H1 (cell line): ENCODE measurements around the gene TXNDC16. TPM values are rescaled to one million over a fixed set of nuclear protein-coding genes. Genes with fewer than 3 reads are reported as not detected.

Source experiments
- CTCF ChIA-PET: fragments of 300-600 bp; sonication (Branson Sonifier 250); formaldehyde crosslinking; loops from one replicate; lab custom pipeline; 2021; ENCODE audit not compliant: partially characterized antibody; lab: Charles Lee
- POLR2A ChIA-PET: fragments of 300-600 bp; sonication (Branson Sonifier 250); formaldehyde crosslinking; loops from one replicate; lab custom pipeline; 2021; ENCODE audit warnings: inconsistent platforms; ENCODE audit not compliant: partially characterized antibody; lab: Charles Lee
- DNase-seq, 2 experiments: peaks; one replicate each; pipeline versions ENCODE4 v3.0.0 to v3.0.0-alpha.2; 2010 to 2022; ENCODE audit warnings: low spot score in 2 of 2, low read depth in 1 of 2, mixed read lengths in 1 of 2
- FAIRE-seq: peaks from 2 replicates; lab custom pipeline; 2011; peaks lifted over from hg19 to GRCh38; lab: Jason Lieb, UNC
- H2AFZ ChIP-seq: 2 replicates; pipeline ENCODE4 v1.8.1; 2012; ENCODE audit warnings: low read length, inconsistent platforms
- H2AK5ac ChIP-seq: 2 replicates; pipeline ENCODE4 v1.6.1; 2013; ENCODE audit warnings: low read depth, low read length
- H2BK120ac ChIP-seq: replicated peaks from 2 replicates; pipeline ENCODE3; 2013; ENCODE audit warnings: low read depth, low read length, inconsistent platforms
- H2BK12ac ChIP-seq: 2 replicates; pipeline ENCODE4 v1.6.1; 2013; ENCODE audit warnings: low read depth, low read length
- H2BK15ac ChIP-seq: 2 replicates; pipeline ENCODE4 v1.6.1; 2013; ENCODE audit warnings: low read length
- H2BK20ac ChIP-seq: 2 replicates; pipeline ENCODE4 v1.6.1; 2013; ENCODE audit warnings: low read length
- H2BK5ac ChIP-seq: 2 replicates; pipeline ENCODE4 v1.6.1; 2013; ENCODE audit warnings: low read depth, low read length
- H3K14ac ChIP-seq: 2 replicates; pipeline ENCODE4 v1.6.1; 2013; ENCODE audit warnings: inconsistent platforms; ENCODE audit not compliant: insufficient read length
- H3K18ac ChIP-seq: 2 replicates; pipeline ENCODE4 v1.6.1; 2013; ENCODE audit warnings: low read length; ENCODE audit errors: extremely low read depth
- H3K23ac ChIP-seq: 2 replicates; pipeline ENCODE4 v1.6.1; 2013; ENCODE audit warnings: inconsistent platforms; ENCODE audit not compliant: insufficient read length
- H3K23me2 ChIP-seq: 2 replicates; pipeline ENCODE4 v1.6.1; 2013; ENCODE audit warnings: low read depth, low read length
- H3K27ac ChIP-seq: 2 replicates; pipeline ENCODE4 v1.6.1; 2011; ENCODE audit warnings: low read depth, low read length, inconsistent platforms
- H3K27me3 ChIP-seq, 4 experiments: replicated peaks in 1 of 4; 1 replicate in 1 of 4; 2 replicates in 3 of 4; pipeline versions ENCODE4 v1.6.1 to v1.8.1; 2011 to 2013; ENCODE audit warnings: low read length in 3 of 4, mild to moderate bottlenecking in 3 of 4, inconsistent platforms in 2 of 4, mixed read lengths in 2 of 4, moderate library complexity in 1 of 4; ENCODE audit not compliant: control insufficient read depth in 3 of 4, insufficient read depth in 3 of 4; ENCODE audit errors: extremely low read depth in 1 of 4
- H3K36me3 ChIP-seq, 4 experiments: 2 replicates each; pipeline versions ENCODE4 v1.6.1 to v1.8.1; 2011 to 2013; ENCODE audit warnings: mild to moderate bottlenecking in 4 of 4, low read length in 3 of 4, moderate library complexity in 2 of 4, control low read depth in 1 of 4, inconsistent platforms in 1 of 4; ENCODE audit not compliant: insufficient read depth in 4 of 4, control insufficient read depth in 2 of 4
- H3K4ac ChIP-seq: replicated peaks from 2 replicates; pipeline ENCODE3; 2013; ENCODE audit warnings: low read length, low read depth, mixed read lengths, inconsistent platforms; ENCODE audit not compliant: insufficient read length
- H3K4me1 ChIP-seq, 4 experiments: replicated peaks in 1 of 4; 1 replicate in 1 of 4; 2 replicates in 3 of 4; pipeline versions ENCODE4 v1.6.1 to v1.8.1; 2011 to 2013; ENCODE audit warnings: low read length in 3 of 4, inconsistent platforms in 2 of 4, mixed read lengths in 1 of 4; ENCODE audit not compliant: insufficient read depth in 4 of 4, control insufficient read depth in 3 of 4
- H3K4me2 ChIP-seq, 2 experiments: 2 replicates each; pipeline versions ENCODE4 v1.6.1 to v1.8.1; 2011 to 2013; ENCODE audit warnings: low read depth in 2 of 2, low read length in 2 of 2, control low read depth in 1 of 2, inconsistent platforms in 1 of 2, mild to moderate bottlenecking in 1 of 2; ENCODE audit not compliant: insufficient read depth in 1 of 2
- H3K4me3 ChIP-seq, 4 experiments: fragments of 200-600, 300-600 bp in 1 of 4; sonication (generic), shearing (Covaris generic), sonication (Bioruptor Twin) in 1 of 4; 2 replicates each; pipeline versions ENCODE4 v1.5.1 to v1.8.1; 2011 to 2016; ENCODE audit warnings: low read length in 4 of 4, low read depth in 3 of 4, control low read depth in 2 of 4, inconsistent platforms in 2 of 4, mild to moderate bottlenecking in 2 of 4, mixed read lengths in 1 of 4, moderate library complexity in 1 of 4; ENCODE audit not compliant: insufficient read depth in 2 of 4; ENCODE audit errors: extremely low read depth in 1 of 4
- H3K56ac ChIP-seq: replicated peaks from 2 replicates; pipeline ENCODE3; 2013; ENCODE audit warnings: low read depth, mild to moderate bottlenecking, mixed read lengths, low read length, inconsistent platforms; ENCODE audit not compliant: insufficient read length
- H3K79me1 ChIP-seq: 2 replicates; pipeline ENCODE4 v1.6.1; 2013; ENCODE audit warnings: low read depth, low read length, control low read depth
- H3K79me2 ChIP-seq, 2 experiments: 2 replicates each; pipeline versions ENCODE4 v1.6.1 to v1.8.1; 2012 to 2013; ENCODE audit warnings: low read length in 2 of 2, mild to moderate bottlenecking in 2 of 2, inconsistent platforms in 1 of 2; ENCODE audit not compliant: insufficient read depth in 2 of 2, control insufficient read depth in 1 of 2
- H3K9ac ChIP-seq, 4 experiments: replicated peaks in 1 of 4; 1 replicate in 1 of 4; 2 replicates in 3 of 4; pipeline versions ENCODE4 v1.6.1 to v1.8.1; 2011 to 2013; ENCODE audit warnings: low read depth in 3 of 4, low read length in 3 of 4, control low read depth in 2 of 4, mild to moderate bottlenecking in 2 of 4, moderate library complexity in 2 of 4, inconsistent platforms in 1 of 4; ENCODE audit errors: extremely low read depth in 1 of 4
- H3K9me3 ChIP-seq, 2 experiments: 2 replicates each; pipeline versions ENCODE4 v1.6.1 to v1.8.1; 2012 to 2013; ENCODE audit warnings: mild to moderate bottlenecking in 2 of 2, moderate library complexity in 2 of 2, control low read depth in 1 of 2, inconsistent platforms in 1 of 2, low read depth in 1 of 2, low read length in 1 of 2, mixed read lengths in 1 of 2; ENCODE audit not compliant: insufficient read depth in 2 of 2
- H4K20me1 ChIP-seq, 2 experiments: replicated peaks in 1 of 2; 2 replicates each; pipeline versions ENCODE3 to v1.8.1; 2011 to 2013; ENCODE audit warnings: inconsistent platforms in 2 of 2, low read length in 2 of 2, mild to moderate bottlenecking in 1 of 2; ENCODE audit not compliant: insufficient read depth in 2 of 2, control insufficient read depth in 1 of 2
- H4K5ac ChIP-seq: 2 replicates; pipeline ENCODE4 v1.6.1; 2013; ENCODE audit warnings: low read length, low read depth, mixed read lengths, inconsistent platforms; ENCODE audit not compliant: insufficient read length
- H4K8ac ChIP-seq: 2 replicates; pipeline ENCODE4 v1.8.0; 2013; ENCODE audit warnings: mild to moderate bottlenecking, moderate library complexity, low read length, inconsistent platforms; ENCODE audit not compliant: insufficient read depth; ENCODE audit errors: extremely low read depth
- H4K91ac ChIP-seq: replicated peaks from 2 replicates; pipeline ENCODE3; 2013; ENCODE audit warnings: low read length, mixed read lengths, inconsistent platforms; ENCODE audit not compliant: insufficient read length
- CEBPB ChIP-seq: IDR thresholded peaks from 2 replicates; pipeline ENCODE4 v1.6.1; 2012; ENCODE audit warnings: low read depth, low read length
- CTCF ChIP-seq, 3 experiments: IDR thresholded peaks; 1 replicate in 2 of 3; 2 replicates in 1 of 3; pipeline versions ENCODE4 v1.5.1 to v1.6.1; 2011; ENCODE audit warnings: low read length in 3 of 3, mild to moderate bottlenecking in 3 of 3, inconsistent platforms in 2 of 3, low read depth in 1 of 3, moderate library complexity in 1 of 3; ENCODE audit not compliant: insufficient read depth in 1 of 3; ENCODE audit errors: control extremely low read depth in 1 of 3
- EP300 ChIP-seq, 2 experiments: IDR thresholded peaks; 1 replicate in 1 of 2; 2 replicates in 1 of 2; pipeline ENCODE4 v1.6.1; 2011 to 2012; ENCODE audit warnings: low read depth in 2 of 2, low read length in 2 of 2, mild to moderate bottlenecking in 2 of 2, borderline replicate concordance in 1 of 2, inconsistent platforms in 1 of 2, moderate library complexity in 1 of 2
- GTF2F1 ChIP-seq: IDR thresholded peaks from 2 replicates; pipeline ENCODE4 v1.6.1; 2012; ENCODE audit warnings: low read depth, low read length, improper control_type of control experiment, borderline replicate concordance
- KDM4A ChIP-seq: IDR thresholded peaks from one replicate; pipeline ENCODE4 v1.7.1; 2012; ENCODE audit warnings: low read depth, mild to moderate bottlenecking, moderate library complexity, low read length, inconsistent platforms; ENCODE audit not compliant: severe bottlenecking
- POLR2A ChIP-seq, 2 experiments: IDR thresholded peaks; 1 replicate in 1 of 2; 2 replicates in 1 of 2; pipeline ENCODE4 v1.6.1; 2011; ENCODE audit warnings: low read depth in 2 of 2, low read length in 2 of 2, mild to moderate bottlenecking in 2 of 2; ENCODE audit errors: control extremely low read depth in 1 of 2
- POU5F1 ChIP-seq: IDR thresholded peaks from 2 replicates; pipeline ENCODE4 v1.6.1; 2011; ENCODE audit warnings: low read depth, mild to moderate bottlenecking, low read length, moderate library complexity
- RFX5 ChIP-seq: IDR thresholded peaks from 2 replicates; pipeline ENCODE4 v1.6.1; 2011; ENCODE audit warnings: low read depth, low read length, improper control_type of control experiment, borderline replicate concordance
- SIRT6 ChIP-seq: IDR thresholded peaks from one replicate; pipeline ENCODE4 v1.7.1; 2012; ENCODE audit warnings: low read length, inconsistent platforms
- SRF ChIP-seq: IDR thresholded peaks from 2 replicates; pipeline ENCODE4 v1.6.1; 2011; ENCODE audit warnings: mild to moderate bottlenecking, low read depth, low read length, moderate library complexity
- SUZ12 ChIP-seq: fragments of 200-600 bp; sonication (generic); IDR thresholded peaks from 2 replicates; pipeline ENCODE4 v1.6.1; 2012; ENCODE audit warnings: mild to moderate bottlenecking, inconsistent platforms, low read length, moderate library complexity, mixed read lengths
- TAF1 ChIP-seq: IDR thresholded peaks from 2 replicates; pipeline ENCODE4 v1.6.1; 2011; ENCODE audit warnings: mild to moderate bottlenecking, low read depth, low read length
- polyA plus RNA-seq, 7 experiments: library from polyadenylated mRNA; depleted of rRNA in 3 of 7; stranded (reverse) in 5 of 7; unstranded in 2 of 7; fragments of >200 nt in 5 of 7; fragments of 200-250 nt in 2 of 7; gene quantifications; 1 replicate in 5 of 7; 2 replicates in 1 of 7; 4 replicates in 1 of 7; pipeline versions ENCODE4 v1.2.1 to v1.2.3, GENCODE V29; 2011 to 2013; ENCODE audit warnings: missing spikeins in 2 of 7, mixed read lengths in 2 of 7
- total RNA-seq: library from RNA; stranded (reverse); fragmentation: NEBNext Ultra II Directional; extraction: Animal tissue kit (Norgen Biotek cat#: 25700); gene quantifications from 2 replicates; pipeline ENCODE4 v1.2.1, GENCODE V29; 2021
- TF ChIP-seq, protein P1 (sequence below): IDR thresholded peaks from 2 replicates; pipeline ENCODE4 v1.6.1; 2011; ENCODE audit warnings: low read depth, mild to moderate bottlenecking, low read length; ENCODE audit not compliant: insufficient read depth

TXNDC16 gene
- total and polyA plus RNA-seq, 2 of the 8 experiments (the other 6 are each of a cell fraction or from before 2014, with no cell fraction given), result 6.7 to 14.3 TPM

GRCh38 chr14:52446355-52446754 is 106.0 kb downstream of the TXNDC16 start:
- no peak overlapping the region for H3K27ac ChIP-seq
- FAIRE-seq (no peak), DNase-seq (no peak)
- no peak overlapping the region for H2BK120ac ChIP-seq
- H3K9me3 ChIP-seq, result no peaks in the 10 kb centered on the region
- no peaks in the 10 kb centered on the region for H3K36me3 ChIP-seq
- H3K4me2 ChIP-seq, result no peak overlapping the region
- no peaks in the 10 kb centered on the region for H3K79me1 ChIP-seq
- no peak overlapping the region for H2BK20ac ChIP-seq
- no peak overlapping the region for H4K91ac ChIP-seq
- no peak overlapping the region for H3K14ac ChIP-seq
- CTCF ChIA-PET, result interaction anchor here (0.6 kb wide), 1 partner anchor 106 kb away, joined by 3 read pairs; the partner anchor contains the start of gene TXNDC16
- H3K4me3 ChIP-seq, result no peak overlapping the region
- H3K9ac ChIP-seq, result no peak overlapping the region
- no peak overlapping the region for H4K5ac ChIP-seq
- H2AFZ ChIP-seq, result no peak overlapping the region
- no peaks in the 10 kb centered on the region for H3K23me2 ChIP-seq
- H3K79me2 ChIP-seq, result no peaks in the 10 kb centered on the region
- H3K4me1 ChIP-seq, result no peaks in the 10 kb centered on the region
- POLR2A ChIA-PET, result no interaction called here
- H3K23ac ChIP-seq, result no peak overlapping the region
- H2BK15ac ChIP-seq, result no peak overlapping the region
- no peaks in the 10 kb centered on the region for H3K27me3 ChIP-seq
- H3K18ac ChIP-seq, result no peak overlapping the region
- H2BK5ac ChIP-seq, result no peak overlapping the region
- H2BK12ac ChIP-seq, result no peak overlapping the region
- H4K20me1 ChIP-seq, result peaks cover 0 to 2% of the 10 kb centered on the region in 2 experiments
- H4K8ac ChIP-seq, result no peak overlapping the region
- H2AK5ac ChIP-seq, result no peak overlapping the region
- H3K4ac ChIP-seq, result no peak overlapping the region
- no peak overlapping the region for H3K56ac ChIP-seq
- TF ChIP-seq, protein P1, sequence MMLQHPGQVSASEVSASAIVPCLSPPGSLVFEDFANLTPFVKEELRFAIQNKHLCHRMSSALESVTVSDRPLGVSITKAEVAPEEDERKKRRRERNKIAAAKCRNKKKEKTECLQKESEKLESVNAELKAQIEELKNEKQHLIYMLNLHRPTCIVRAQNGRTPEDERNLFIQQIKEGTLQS, result no peak
- TF ChIP-seq KDM4A (no peak), POU5F1 (no peak), SIRT6 (no peak), RFX5 (no peak), GTF2F1 (no peak), POLR2A (IDR thresholded peaks at IDR 0.05; ENCODE audit: control extremely low read depth in 1 of 2, low read depth in 2 of 2, low read length in 2 of 2) (no peak), EP300 (IDR thresholded peaks at IDR 0.05; ENCODE audit: borderline replicate concordance in 1 of 2, low read depth in 2 of 2, low read length in 2 of 2) (no peak), SUZ12 (no peak), CTCF (IDR thresholded peaks at IDR 0.05; ENCODE audit: control extremely low read depth in 1 of 3, insufficient read depth in 1 of 3, low read depth in 1 of 3, low read length in 3 of 3) (no peak), SRF (no peak), TAF1 (no peak), CEBPB (no peak)
